SU-DHL-6 (cell line): Measurements from ENCODE around the gene MAPK12.
"Not testable (repeated sequence)": the region's sequence is repeated elsewhere in the genome, so short reads cannot be mapped to it uniquely, and the experiment has no call there.

Source experiments
- H2AFZ ChIP-seq: fragments of 200-600 bp; sonication (generic); 2 replicates; pipeline ENCODE4 v1.6.1; 2014; ENCODE audit warnings: low read depth, mild to moderate bottlenecking, moderate library complexity, mixed read lengths, antibody characterized with exemption, low read length; ENCODE audit not compliant: severe bottlenecking
- H3F3A ChIP-seq: fragments of 200-600 bp; shearing (Covaris generic); 2 replicates; pipeline ENCODE4 v1.6.0; 2016; ENCODE audit warnings: antibody characterized with exemption, mild to moderate bottlenecking; ENCODE audit not compliant: insufficient read depth
- H3K27ac ChIP-seq: fragments of 200-600 bp; sonication (generic); 2 replicates; pipeline ENCODE4 v1.5.1; 2016; ENCODE audit warnings: low read depth, mild to moderate bottlenecking, low read length, moderate library complexity, mixed read lengths
- H3K27me3 ChIP-seq: fragments of 200-600 bp; sonication (generic), shearing (Covaris generic); 2 replicates; pipeline ENCODE4 v1.6.0; 2014; ENCODE audit warnings: mild to moderate bottlenecking, low read length
- H3K36me3 ChIP-seq: fragments of 200-600 bp; sonication (generic); 2 replicates; pipeline ENCODE4 v1.6.1; 2014; ENCODE audit warnings: mild to moderate bottlenecking, low read length, mixed read lengths
- H3K4me2 ChIP-seq: fragments of 300-600, 200-600 bp; shearing (Covaris generic), sonication (generic); 2 replicates; pipeline ENCODE4 v1.6.0; 2014; ENCODE audit warnings: low read length, low read depth, mild to moderate bottlenecking; ENCODE audit not compliant: poor library complexity, severe bottlenecking
- H3K4me3 ChIP-seq: fragments of 200-600 bp; sonication (generic); 2 replicates; pipeline ENCODE4 v1.5.1; 2014; ENCODE audit warnings: antibody characterized with exemption, low read length, mild to moderate bottlenecking, mixed read lengths; ENCODE audit not compliant: insufficient read depth, poor library complexity, severe bottlenecking
- H3K79me2 ChIP-seq: fragments of 200-600 bp; sonication (generic); 2 replicates; pipeline ENCODE4 v1.6.1; 2014; ENCODE audit warnings: mild to moderate bottlenecking, low read length, moderate library complexity; ENCODE audit not compliant: insufficient read depth
- H3K9ac ChIP-seq: fragments of 200-600 bp; sonication (generic); 2 replicates; pipeline ENCODE4 v1.7.0; 2014; ENCODE audit warnings: mild to moderate bottlenecking, low read length
- H3K9me2 ChIP-seq: fragments of 200-600 bp; sonication (generic); replicated peaks from 2 replicates; pipeline ENCODE4 v1.6.1; 2014; ENCODE audit warnings: low read length; ENCODE audit not compliant: insufficient read depth
- H3K9me3 ChIP-seq: fragments of 200-600 bp; sonication (generic); 2 replicates; pipeline ENCODE4 v1.6.1; 2014; ENCODE audit warnings: low read length, mixed read lengths; ENCODE audit not compliant: insufficient read depth
- H4K20me1 ChIP-seq: fragments of 200-600 bp; sonication (generic); 2 replicates; pipeline ENCODE4 v1.6.1; 2014; ENCODE audit warnings: low read depth, mild to moderate bottlenecking, antibody characterized with exemption, low read length, moderate library complexity, mixed read lengths
- CTCF ChIP-seq: fragments of 200-600 bp; sonication (generic); IDR thresholded peaks from one replicate; pipeline ENCODE4 v1.5.1; 2017; ENCODE audit warnings: antibody characterized with exemption, mild to moderate bottlenecking, low read length, moderate library complexity; ENCODE audit not compliant: insufficient read depth, poor library complexity, severe bottlenecking
- EZH2phosphoT487 ChIP-seq: fragments of 200-600 bp; sonication (generic), shearing (Covaris generic); conservative IDR thresholded peaks from 2 replicates; pipeline ENCODE4 v1.6.1; 2018; ENCODE audit warnings: mild to moderate bottlenecking, antibody characterized with exemption, low read length, moderate library complexity, mixed read lengths

The MAPK12 gene

DNA sequence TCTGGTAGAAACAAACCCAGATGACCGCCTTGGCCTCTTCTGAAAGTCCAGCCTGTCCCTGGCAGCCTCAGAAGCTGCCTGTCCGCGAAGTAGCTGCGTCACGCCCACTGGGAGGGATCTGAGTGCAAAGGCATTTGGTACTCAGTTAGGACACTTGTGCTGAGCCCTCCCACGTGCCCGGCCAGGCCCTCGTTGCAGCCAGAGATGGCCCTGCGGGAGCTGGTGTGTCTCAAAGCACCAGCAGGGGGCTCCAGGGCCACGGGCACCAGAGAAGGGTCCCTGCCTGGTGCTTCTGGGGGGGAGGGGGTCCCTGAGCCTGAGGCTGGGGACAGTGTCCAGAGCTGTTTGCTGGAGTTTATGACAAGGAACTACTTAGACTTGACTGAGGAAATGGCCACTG lies 54.9 kb downstream of the MAPK12 start:
- H3K27ac ChIP-seq, result no peak overlapping the region
- H3K36me3 ChIP-seq, result peaks cover 18% of the 10 kb centered on the region
- H3F3A ChIP-seq, result 0 out of 2 replicates have a peak, but pooled peaks cover 7% of the 10 kb centered on the region
- H4K20me1 ChIP-seq, result no peaks in the 10 kb centered on the region; the same call in 1 of the 2 replicates
- no peaks in the 10 kb centered on the region for H3K9me2 ChIP-seq
- H3K4me3 ChIP-seq, result no peak overlapping the region
- peaks cover 36% of the 10 kb centered on the region for H3K79me2 ChIP-seq
- no peaks in the 10 kb centered on the region for H3K9me3 ChIP-seq
- TF ChIP-seq EZH2phosphoT487 (no peak), CTCF (peak; percentile 14)
- no peak overlapping the region for H3K4me2 ChIP-seq
- H3K9ac ChIP-seq, result no peak overlapping the region
- H3K27me3 ChIP-seq, result no peaks in the 10 kb centered on the region
- no peak overlapping the region for H2AFZ ChIP-seq

- H3K27ac ChIP-seq, result no peak overlapping the region
- no peaks in the 10 kb centered on the region for H3K9me3 ChIP-seq
- 0 out of 2 replicates have a peak, but pooled peaks cover 7% of the 10 kb centered on the region for H3F3A ChIP-seq
- H2AFZ ChIP-seq, result no peak overlapping the region
- H4K20me1 ChIP-seq, result no peaks in the 10 kb centered on the region; the same call in 1 of the 2 replicates
- no peaks in the 10 kb centered on the region for H3K27me3 ChIP-seq
- H3K79me2 ChIP-seq, result peaks cover 38% of the 10 kb centered on the region
- TF ChIP-seq CTCF (no peak), EZH2phosphoT487 (no peak)
- H3K4me3 ChIP-seq, result no peak overlapping the region
- H3K4me2 ChIP-seq, result no peak overlapping the region
- H3K36me3 ChIP-seq, result peaks cover 16% of the 10 kb centered on the region
- no peaks in the 10 kb centered on the region for H3K9me2 ChIP-seq
- H3K9ac ChIP-seq, result no peak overlapping the region
Observed at GRCh38 chr22:50205781-50206569, 55.5 kb downstream of the MAPK12 start.

- Histone ChIP-seq H3K36me3 (peaks cover 12% of the 10 kb centered on the region; the same call in 1 of the 2 replicates), H3K79me2 (peaks cover 36% of the 10 kb centered on the region)
- not testable (repeated sequence) for H3K27ac ChIP-seq, H4K20me1 ChIP-seq, H3K9ac ChIP-seq, H3K4me3 ChIP-seq, H3K27me3 ChIP-seq, H3F3A ChIP-seq, H2AFZ ChIP-seq, H3K9me3 ChIP-seq, H3K9me2 ChIP-seq, H3K4me2 ChIP-seq
Observed at GRCh38 chr22:50204998-50205397, 56.5 kb downstream of the MAPK12 start.

DNA sequence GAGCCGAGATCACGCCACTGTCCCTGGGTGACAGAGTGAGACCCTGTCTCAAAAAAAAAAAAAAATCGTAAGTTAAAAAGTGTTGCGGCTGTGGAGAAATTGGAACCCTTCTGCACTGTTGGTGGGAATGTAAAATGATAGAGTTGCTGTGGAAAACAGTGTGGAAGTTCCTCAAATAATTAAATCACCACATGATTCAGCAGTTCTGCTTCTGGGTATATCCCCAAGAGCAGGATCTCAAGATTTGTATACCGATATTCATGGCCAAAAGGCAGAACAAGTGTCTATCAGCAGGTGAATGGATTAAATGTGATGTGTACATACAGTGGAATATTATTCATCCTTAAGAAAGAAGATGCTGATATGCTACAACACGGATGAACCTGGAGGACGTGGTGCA lies 56.9 kb downstream of the MAPK12 start:
- no peak overlapping the region for H3K9ac ChIP-seq
- TF ChIP-seq CTCF, result no peak
- TF ChIP-seq EZH2phosphoT487, result no peak
- H3K36me3 ChIP-seq, result peaks cover 12% of the 10 kb centered on the region; the same call in 1 of the 2 replicates
- H3K9me2 ChIP-seq, result no peaks in the 10 kb centered on the region
- H4K20me1 ChIP-seq, result no peaks in the 10 kb centered on the region
- no peaks in the 10 kb centered on the region for H3K27me3 ChIP-seq
- H3K27ac ChIP-seq, result no peak overlapping the region
- peaks cover 36% of the 10 kb centered on the region for H3K79me2 ChIP-seq
- no peak overlapping the region for H2AFZ ChIP-seq
- peaks cover 9% of the 10 kb centered on the region for H3F3A ChIP-seq
- no peak overlapping the region for H3K4me2 ChIP-seq
- no peak overlapping the region for H3K4me3 ChIP-seq
- no peaks in the 10 kb centered on the region for H3K9me3 ChIP-seq
